ENCODE measurements around the gene BPNT1. TPM values are rescaled to one million over a fixed set of nuclear protein-coding genes. Genes with fewer than 3 reads are reported as not detected.
"Not testable (repeated sequence)": the region's sequence is repeated elsewhere in the genome, so short reads cannot be mapped to it uniquely, and the experiment has no call there.

BPNT1 gene
- total RNA-seq, 1 donor from 2014 or later = 19.7 TPM

DNA sequence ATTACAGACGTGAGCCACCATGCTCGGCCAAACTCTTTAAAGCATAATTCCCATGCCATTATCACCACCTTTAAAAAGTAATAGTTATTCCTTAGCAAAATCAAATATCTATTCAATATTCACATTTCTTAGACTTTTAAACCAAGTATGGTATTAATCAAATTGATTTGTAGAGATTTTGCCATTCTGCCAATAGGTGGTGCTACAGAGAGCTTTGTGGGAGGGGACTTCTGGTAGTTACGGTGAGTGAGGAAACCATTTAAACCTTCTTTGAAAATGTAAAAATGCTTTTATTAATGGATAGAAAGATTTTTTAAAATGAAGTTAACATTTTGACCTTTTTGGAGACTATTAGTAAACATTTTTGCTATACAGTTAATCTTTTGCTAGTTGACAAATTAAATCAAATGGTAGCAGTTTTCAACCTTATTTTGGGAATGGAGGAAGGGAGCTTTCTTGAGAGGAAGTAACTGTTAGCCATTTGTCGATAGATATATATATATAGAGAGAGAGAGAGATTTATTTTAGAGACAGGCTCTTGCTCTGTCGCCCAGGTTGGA, 23.6 kb upstream of the BPNT1 start:
- Histone ChIP-seq H3K4me1 (no peaks in the 10 kb centered on the region), H3K36me3 (peaks cover 85% of the 10 kb centered on the region), H3K9me3 (replicated peaks) (no peaks in the 10 kb centered on the region), H3K27me3 (ENCODE audit: low read depth) (no peaks in the 10 kb centered on the region), H3K4me3 (no peak overlapping the region), H3K27ac (replicated peaks) (no peak overlapping the region)
- TF ChIP-seq, protein P1, sequence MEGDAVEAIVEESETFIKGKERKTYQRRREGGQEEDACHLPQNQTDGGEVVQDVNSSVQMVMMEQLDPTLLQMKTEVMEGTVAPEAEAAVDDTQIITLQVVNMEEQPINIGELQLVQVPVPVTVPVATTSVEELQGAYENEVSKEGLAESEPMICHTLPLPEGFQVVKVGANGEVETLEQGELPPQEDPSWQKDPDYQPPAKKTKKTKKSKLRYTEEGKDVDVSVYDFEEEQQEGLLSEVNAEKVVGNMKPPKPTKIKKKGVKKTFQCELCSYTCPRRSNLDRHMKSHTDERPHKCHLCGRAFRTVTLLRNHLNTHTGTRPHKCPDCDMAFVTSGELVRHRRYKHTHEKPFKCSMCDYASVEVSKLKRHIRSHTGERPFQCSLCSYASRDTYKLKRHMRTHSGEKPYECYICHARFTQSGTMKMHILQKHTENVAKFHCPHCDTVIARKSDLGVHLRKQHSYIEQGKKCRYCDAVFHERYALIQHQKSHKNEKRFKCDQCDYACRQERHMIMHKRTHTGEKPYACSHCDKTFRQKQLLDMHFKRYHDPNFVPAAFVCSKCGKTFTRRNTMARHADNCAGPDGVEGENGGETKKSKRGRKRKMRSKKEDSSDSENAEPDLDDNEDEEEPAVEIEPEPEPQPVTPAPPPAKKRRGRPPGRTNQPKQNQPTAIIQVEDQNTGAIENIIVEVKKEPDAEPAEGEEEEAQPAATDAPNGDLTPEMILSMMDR (IDR thresholded peaks at IDR 0.05; ENCODE audit: borderline replicate concordance) = peak; percentile 65
- intact Hi-C loops (cut with micrococcal nuclease) = no loop called here
- no peak for DNase-seq

DNA sequence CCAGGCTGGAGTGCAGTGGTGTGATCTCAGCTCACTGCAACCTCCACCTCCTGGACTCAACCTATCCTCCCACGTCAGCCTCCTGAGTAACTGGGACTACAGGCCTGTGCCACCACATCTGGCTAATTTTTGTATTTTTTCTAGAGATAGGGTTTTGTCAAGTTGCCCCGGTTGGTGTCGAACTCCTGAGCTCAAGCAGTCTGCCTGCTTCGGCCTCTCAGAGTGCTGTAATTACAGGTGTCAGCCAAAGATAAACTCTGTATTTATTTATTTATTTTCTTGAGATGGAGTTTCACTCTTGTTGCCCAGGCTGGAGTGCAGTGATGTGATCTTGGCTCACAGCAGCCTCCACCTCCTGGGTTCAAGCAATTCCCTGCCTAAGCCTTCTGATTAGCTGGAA, 23.0 kb upstream of the BPNT1 start:
- intact Hi-C loops (cut with micrococcal nuclease); H3K4me3 ChIP-seq; H3K27me3 ChIP-seq (ENCODE audit: low read depth); H3K4me1 ChIP-seq; H3K27ac ChIP-seq (replicated peaks); H3K9me3 ChIP-seq (replicated peaks); DNase-seq: not testable (repeated sequence)
- H3K36me3 ChIP-seq = peaks cover 86% of the 10 kb centered on the region

GRCh38 chr1:220110473-220110872, 20.9 kb upstream of the BPNT1 start:
- H3K4me3 ChIP-seq; H3K27ac ChIP-seq (replicated peaks); H3K4me1 ChIP-seq; H3K27me3 ChIP-seq (ENCODE audit: low read depth); H3K9me3 ChIP-seq (replicated peaks); intact Hi-C loops (cut with micrococcal nuclease); DNase-seq: not testable (repeated sequence)
- peaks cover 87% of the 10 kb centered on the region for H3K36me3 ChIP-seq

DNA sequence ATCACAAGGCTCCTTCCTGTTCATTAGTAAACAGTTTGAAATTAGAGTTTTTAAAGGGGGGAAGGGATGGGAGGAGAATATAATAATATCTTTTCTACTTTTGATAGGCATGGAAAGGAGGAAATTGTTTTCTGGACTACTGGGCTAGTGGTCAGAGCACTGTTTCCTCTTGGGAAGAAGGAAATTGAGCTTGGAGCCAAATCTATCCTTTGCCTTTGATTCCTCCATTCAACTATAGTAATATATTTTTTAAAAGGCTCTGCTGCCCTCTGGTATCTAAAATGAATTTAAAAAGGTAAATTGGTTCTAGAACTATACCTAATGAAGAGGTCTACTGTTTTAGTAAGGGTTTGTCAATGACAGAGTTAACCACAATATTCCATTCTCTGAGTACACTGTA, 10.2 kb upstream of the BPNT1 start:
- no peak overlapping the region for H3K27ac ChIP-seq (replicated peaks)
- TF ChIP-seq, protein P1 (IDR thresholded peaks at IDR 0.05; ENCODE audit: borderline replicate concordance) = no peak
- intact Hi-C loops (cut with micrococcal nuclease) = no loop called here

DNA sequence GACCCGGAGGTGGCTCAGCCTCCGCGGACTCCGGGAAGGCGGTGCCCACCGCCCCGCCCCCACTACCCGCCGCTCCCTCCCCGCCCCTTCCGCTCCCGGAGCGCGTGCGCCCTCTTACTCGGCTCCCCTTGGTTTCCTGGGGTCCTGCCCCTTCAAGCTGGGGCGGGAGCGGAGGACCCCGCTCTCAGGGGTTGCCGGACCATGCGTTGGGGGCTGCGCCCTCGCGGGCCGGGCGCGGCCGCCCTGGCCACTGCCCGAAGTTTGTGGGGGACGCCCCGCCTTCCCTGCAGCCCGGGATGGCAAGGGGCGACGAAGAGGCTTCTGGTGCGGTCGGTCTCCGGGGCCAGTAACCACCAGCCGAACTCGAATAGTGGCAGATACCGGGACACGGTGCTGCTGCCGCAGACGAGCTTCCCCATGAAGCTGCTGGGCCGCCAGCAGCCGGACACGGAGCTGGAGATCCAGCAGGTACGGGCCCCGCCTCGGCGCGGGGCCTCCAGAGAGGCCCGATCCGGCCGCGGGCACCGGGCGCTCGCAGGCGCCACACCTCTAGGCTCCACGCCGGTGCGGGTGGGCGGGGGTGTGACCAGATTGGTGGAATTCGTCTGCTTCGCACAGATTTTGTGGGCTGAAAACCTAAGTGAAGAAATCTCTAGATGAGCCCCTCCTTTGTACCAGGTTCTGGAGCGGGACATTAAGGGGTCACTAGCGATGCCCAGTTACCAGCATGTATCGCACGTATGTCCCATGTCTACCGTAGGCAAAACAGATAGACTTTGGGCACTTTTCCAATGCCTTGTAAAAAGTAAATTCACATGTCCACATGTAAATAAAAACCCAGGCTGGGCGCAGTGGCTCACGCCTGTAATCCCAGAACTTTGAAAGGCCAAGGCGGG, 4.7 kb upstream of the BPNT1 start, which contains the start of gene IARS2:
TSS of gene IARS2 (plus strand) at position 117 of the 896 bp plus-strand sequence. CDS start at position 202, 85 bp downstream.
- TF ChIP-seq, protein P1 (IDR thresholded peaks at IDR 0.05; ENCODE audit: borderline replicate concordance) = no peak
- H3K27ac ChIP-seq (replicated peaks) = peak within 1 kb of the TSS; percentile 89

More for the DNA sequence above, 10.2 kb upstream of the BPNT1 start:
- Histone ChIP-seq H3K4me3 (no peak overlapping the region), H3K27me3 (ENCODE audit: low read depth) (no peaks in the 10 kb centered on the region), H3K9me3 (replicated peaks) (no peaks in the 10 kb centered on the region), H3K36me3 (peaks cover 84% of the 10 kb centered on the region), H3K4me1 (peaks cover 20% of the 10 kb centered on the region)
- no peak for DNase-seq

GRCh38 chr1:220093361-220094015, 3.9 kb upstream of the BPNT1 start:
- TF ChIP-seq, protein P1 (IDR thresholded peaks at IDR 0.05; ENCODE audit: borderline replicate concordance) = no peak
- H3K27me3 ChIP-seq (ENCODE audit: low read depth) = no peaks in the 10 kb centered on the region
- no peaks in the 10 kb centered on the region for H3K9me3 ChIP-seq (replicated peaks)
- intact Hi-C loops (cut with micrococcal nuclease) = no loop called here
- peaks cover 45% of the 10 kb centered on the region for H3K4me1 ChIP-seq
- H3K36me3 ChIP-seq = peaks cover 27% of the 10 kb centered on the region
- no peak for DNase-seq
- H3K27ac ChIP-seq (replicated peaks) = peak overlapping the region; percentile 89
- H3K4me3 ChIP-seq = peak overlapping the region; percentile 88

More for the DNA sequence above, 4.7 kb upstream of the BPNT1 start, which contains the start of gene IARS2:
- intact Hi-C loops (cut with micrococcal nuclease) = no loop called here
- Histone ChIP-seq H3K36me3 (peaks cover 34% of the 10 kb centered on the region), H3K4me3 (peak within 1 kb of the TSS; percentile 88), H3K9me3 (replicated peaks) (no peaks in the 10 kb centered on the region), H3K4me1 (peaks cover 38% of the 10 kb centered on the region), H3K27me3 (ENCODE audit: low read depth) (no peaks in the 10 kb centered on the region)
- DNase-seq = peak; percentile 91

All from left ventricle myocardium inferior (tissue), 1 donor.